ENCODE data around the gene OAS1. TPM values are rescaled to one million over a fixed set of nuclear protein-coding genes. Genes with fewer than 3 reads are reported as not detected.
"Not testable (repeated sequence)": the region's sequence is repeated elsewhere in the genome, so short reads cannot be mapped to it uniquely, and the experiment has no call there.

The OAS1 gene
- polyA plus RNA-seq, 12 donors, result 1.9 to 27.7 (median 2.9) TPM; not detected in 1

GRCh38 chr12:112936927-112937326 lies 30.2 kb downstream of the OAS1 start:
- no peak for DNase-seq

DNA sequence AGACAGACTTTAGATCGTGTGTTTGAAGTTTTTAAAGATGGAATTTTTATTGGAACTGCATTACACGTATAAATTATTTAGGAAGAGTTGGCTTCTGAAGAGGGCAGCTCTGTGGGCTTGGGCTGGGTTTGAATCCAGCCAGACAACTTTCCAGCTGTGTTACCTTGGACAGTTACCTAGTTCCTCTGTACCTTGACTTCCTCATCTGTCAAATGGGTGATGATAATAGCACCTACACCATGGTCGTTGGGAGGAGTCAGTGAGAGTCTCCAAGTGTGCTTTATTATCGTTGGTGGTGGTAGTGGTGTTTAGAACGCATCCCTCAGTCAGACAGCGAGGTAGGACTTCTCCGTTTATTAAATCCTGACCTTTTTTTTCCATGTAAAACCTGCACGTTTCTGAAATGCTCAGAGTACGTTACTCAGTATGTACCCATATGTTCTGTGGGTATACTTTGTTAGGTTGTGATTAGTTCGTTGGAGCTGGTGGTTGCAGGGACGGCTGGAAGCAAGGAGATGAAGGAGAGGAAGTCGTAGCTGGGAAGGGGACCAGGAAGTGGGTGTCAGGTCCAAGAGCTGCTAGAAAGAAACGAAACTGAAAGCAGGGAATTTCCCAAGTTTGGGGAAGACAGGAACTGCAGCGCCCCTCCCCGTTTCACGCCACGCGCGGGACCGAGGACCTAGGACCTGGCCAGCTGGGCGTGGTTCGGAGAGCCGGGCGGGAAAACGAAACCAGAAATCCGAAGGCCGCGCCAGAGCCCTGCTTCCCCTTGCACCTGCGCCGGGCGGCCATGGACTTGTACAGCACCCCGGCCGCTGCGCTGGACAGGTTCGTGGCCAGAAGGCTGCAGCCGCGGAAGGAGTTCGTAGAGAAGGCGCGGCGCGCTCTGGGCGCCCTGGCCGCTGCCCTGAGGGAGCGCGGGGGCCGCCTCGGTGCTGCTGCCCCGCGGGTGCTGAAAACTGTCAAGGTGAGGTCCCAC lies 31.3 kb downstream of the OAS1 start, which contains the start of gene OAS3:
TSS of gene OAS3 (plus strand) at position 734 of the 979 bp plus-strand sequence. CDS start at position 791, 57 bp downstream.
- peak; percentile 92 for DNase-seq

DNA sequence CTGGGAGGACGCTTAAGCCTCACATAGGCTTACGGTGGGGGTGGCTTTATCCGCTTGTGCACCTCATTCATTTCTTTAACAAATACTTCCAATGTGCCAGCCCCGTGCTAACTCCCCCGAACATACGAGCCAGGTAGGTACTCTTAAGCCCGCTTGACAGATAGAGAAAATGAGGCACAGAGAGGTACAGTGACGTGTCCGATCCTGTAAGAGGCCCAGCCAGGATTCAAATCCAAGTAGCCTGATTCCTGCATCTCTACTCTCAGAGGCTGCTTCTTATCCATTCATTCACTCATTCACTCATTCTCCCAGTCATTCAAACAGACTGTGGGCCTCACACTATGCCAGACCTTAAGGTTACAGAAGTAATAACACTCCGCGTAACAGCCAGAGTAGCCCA lies 32.0 kb downstream of the OAS1 start:
- no peak for DNase-seq

- no peak for DNase-seq
These were observed 33.1 kb downstream of the OAS1 start for GRCh38 chr12:112939761-112940381.

DNA sequence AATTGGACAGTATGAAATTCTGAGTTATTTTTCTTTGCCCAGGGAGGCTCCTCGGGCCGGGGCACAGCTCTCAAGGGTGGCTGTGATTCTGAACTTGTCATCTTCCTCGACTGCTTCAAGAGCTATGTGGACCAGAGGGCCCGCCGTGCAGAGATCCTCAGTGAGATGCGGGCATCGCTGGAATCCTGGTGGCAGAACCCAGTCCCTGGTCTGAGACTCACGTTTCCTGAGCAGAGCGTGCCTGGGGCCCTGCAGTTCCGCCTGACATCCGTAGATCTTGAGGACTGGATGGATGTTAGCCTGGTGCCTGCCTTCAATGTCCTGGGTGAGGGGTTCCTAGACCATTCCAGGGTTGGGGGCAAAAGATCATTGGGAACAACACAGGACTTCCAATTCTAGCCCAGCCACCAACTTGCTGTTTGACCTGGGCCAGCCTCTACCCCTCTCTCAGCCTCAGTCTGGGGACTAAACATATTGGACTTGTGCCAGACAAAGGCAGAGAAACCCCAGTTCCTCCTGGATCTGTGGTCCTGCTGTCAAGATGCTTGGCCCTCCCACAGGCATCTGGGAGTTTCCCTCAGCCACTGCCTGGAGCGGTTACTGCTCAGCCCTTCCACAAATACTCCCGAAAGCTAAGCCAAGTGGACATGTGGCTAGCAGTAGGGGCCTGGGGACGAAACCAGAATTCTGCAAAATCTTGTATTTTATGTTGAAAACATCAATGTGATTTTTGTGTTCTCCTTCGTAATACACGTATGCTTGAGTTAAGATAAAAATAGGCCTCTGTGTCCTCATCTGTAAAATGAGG lies 35.0 kb downstream of the OAS1 start:
- DNase-seq, result no peak

GRCh38 chr12:112942572-112942971 lies 35.8 kb downstream of the OAS1 start:
- DNase-seq, result no peak

GRCh38 chr12:112944024-112944690 lies 37.4 kb downstream of the OAS1 start:
- no peak for DNase-seq

- no peak for DNase-seq
These were observed 38.8 kb downstream of the OAS1 start for GRCh38 chr12:112945515-112945914.

DNA sequence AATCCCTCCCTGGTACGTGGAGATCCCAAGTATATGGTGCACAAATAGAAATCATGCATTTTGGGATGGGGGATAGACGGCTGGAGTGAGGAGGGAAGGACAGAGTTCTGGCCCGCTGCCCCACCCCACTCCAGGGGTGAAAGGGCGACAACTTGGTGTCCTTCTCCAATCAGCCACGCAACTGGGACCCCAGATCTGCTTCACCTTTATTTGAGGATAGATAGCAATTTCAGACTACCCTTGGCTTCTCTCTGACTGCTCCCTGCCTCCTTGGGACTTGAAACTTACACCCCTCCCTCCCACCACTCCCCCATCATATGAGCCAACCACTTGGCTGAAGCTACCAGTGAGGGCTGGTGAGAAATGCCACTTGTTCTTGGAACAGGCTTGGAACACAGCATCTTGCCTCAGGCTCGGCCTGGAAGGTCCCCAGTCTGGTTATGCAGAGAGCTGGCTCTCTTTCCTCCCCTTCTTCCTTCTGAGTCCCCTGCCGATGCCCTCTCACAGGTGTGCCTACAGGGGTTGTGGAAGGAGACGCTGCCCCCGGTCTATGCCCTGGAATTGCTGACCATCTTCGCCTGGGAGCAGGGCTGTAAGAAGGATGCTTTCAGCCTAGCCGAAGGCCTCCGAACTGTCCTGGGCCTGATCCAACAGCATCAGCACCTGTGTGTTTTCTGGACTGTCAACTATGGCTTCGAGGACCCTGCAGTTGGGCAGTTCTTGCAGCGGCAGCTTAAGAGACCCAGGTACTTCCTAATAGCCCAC lies 39.7 kb downstream of the OAS1 start:
- DNase-seq, result no peak

GRCh38 chr12:112947314-112947713 lies 40.6 kb downstream of the OAS1 start:
- DNase-seq, result no peak

GRCh38 chr12:112947761-112948160 lies 41.0 kb downstream of the OAS1 start:
- DNase-seq, result no peak

GRCh38 chr12:112948806-112949205 lies 42.0 kb downstream of the OAS1 start:
- DNase-seq, result no peak

DNA sequence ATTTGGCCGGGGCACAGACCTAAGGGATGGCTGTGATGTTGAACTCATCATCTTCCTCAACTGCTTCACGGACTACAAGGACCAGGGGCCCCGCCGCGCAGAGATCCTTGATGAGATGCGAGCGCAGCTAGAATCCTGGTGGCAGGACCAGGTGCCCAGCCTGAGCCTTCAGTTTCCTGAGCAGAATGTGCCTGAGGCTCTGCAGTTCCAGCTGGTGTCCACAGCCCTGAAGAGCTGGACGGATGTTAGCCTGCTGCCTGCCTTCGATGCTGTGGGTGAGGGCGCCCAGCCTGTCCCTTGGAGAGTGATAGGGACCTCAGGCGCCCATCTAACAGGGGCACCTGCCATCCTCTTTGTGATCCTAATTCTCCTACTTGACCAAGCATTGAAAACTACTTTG lies 43.9 kb downstream of the OAS1 start:
- no peak for DNase-seq

GRCh38 chr12:112957125-112957524 lies 50.4 kb downstream of the OAS1 start:
- DNase-seq, result not testable (repeated sequence)

- no peak for DNase-seq
These were observed 54.3 kb downstream of the OAS1 start for GRCh38 chr12:112961074-112961473.

GRCh38 chr12:112961536-112961935 lies 54.8 kb downstream of the OAS1 start:
- no peak for DNase-seq

DNA sequence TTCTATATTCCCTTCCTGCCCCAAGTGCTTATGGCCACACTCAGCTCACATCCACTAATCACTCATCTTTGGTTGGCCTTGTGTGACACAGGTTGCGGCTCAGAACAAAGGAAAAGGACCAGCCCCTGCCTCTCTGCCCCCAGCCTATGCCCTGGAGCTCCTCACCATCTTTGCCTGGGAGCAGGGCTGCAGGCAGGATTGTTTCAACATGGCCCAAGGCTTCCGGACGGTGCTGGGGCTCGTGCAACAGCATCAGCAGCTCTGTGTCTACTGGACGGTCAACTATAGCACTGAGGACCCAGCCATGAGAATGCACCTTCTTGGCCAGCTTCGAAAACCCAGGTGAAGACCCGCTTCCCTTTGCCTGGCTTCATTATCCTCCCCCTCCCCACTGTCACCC lies 55.8 kb downstream of the OAS1 start:
- no peak for DNase-seq

- DNase-seq, result no peak
These were observed 56.6 kb downstream of the OAS1 start for GRCh38 chr12:112963227-112963861.

- DNase-seq, result no peak
These were observed 57.4 kb downstream of the OAS1 start for GRCh38 chr12:112964067-112964670.

DNA sequence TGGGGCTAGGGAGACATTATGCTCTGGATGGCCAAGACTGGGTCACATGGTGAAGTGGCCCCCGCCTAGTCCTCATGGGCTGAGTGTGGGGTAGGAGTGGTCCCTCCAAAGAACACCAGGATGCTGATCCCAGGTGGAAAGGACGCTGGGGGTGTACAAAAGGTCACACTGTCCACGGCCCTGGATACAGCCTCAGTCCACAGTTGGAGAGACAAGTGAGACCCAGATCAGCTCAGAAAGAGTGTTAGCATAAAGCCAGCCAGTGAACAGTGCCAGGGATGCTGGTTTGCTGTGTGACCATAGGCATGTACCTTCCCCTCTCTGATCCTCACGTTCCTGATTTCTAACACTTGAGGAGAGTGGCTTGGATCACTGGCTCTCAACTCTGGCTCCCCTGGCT lies 58.2 kb downstream of the OAS1 start:
- no peak for DNase-seq
